Fibroblast of mammary gland (primary cell): ENCODE measurements around the gene WDFY3.

Source experiments
- DNase-seq: peaks from one replicate; pipeline ENCODE4 v3.0.0-alpha.2; 2010; ENCODE audit warnings: low read depth
- H3K4me3 ChIP-seq: 2 replicates; pipeline ENCODE4 v1.5.1; 2011; ENCODE audit warnings: low read depth, mild to moderate bottlenecking, low read length, moderate library complexity; ENCODE audit not compliant: control insufficient read depth
- TF ChIP-seq, protein P1 (sequence below): conservative IDR thresholded peaks from 2 replicates; pipeline ENCODE4 v1.5.1; 2011; ENCODE audit warnings: low read depth, low read length, inconsistent platforms; ENCODE audit not compliant: control insufficient read depth, insufficient read depth

WDFY3 gene

DNA sequence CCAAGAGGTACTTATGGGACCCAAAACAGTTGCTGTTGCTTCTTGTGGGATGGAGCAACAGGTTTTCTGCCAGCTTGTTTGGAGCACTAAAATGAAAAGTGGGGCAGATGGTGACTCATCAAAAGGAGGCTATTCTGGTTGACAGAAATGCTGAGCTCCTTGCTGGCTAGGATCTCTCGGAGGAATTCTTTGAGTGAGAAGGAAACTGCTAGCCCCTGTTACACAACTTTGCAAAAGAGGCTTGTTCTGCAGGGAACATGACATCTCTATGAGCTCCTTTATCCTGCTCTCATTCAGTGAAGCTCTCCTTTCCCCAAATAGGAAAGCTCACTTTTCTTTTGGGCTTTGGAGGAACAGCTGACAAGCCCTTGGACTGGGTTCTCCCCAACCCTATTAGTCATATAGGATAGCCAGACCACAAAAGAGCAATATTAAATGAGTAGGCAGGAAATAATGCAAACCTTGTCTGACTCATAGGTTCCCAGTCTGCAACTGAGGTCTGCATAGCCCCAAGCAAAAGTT is 275.3 kb downstream of the WDFY3 start:
- no peak overlapping the region for H3K4me3 ChIP-seq
- DNase-seq: peak; percentile 97
- TF ChIP-seq, protein P1, sequence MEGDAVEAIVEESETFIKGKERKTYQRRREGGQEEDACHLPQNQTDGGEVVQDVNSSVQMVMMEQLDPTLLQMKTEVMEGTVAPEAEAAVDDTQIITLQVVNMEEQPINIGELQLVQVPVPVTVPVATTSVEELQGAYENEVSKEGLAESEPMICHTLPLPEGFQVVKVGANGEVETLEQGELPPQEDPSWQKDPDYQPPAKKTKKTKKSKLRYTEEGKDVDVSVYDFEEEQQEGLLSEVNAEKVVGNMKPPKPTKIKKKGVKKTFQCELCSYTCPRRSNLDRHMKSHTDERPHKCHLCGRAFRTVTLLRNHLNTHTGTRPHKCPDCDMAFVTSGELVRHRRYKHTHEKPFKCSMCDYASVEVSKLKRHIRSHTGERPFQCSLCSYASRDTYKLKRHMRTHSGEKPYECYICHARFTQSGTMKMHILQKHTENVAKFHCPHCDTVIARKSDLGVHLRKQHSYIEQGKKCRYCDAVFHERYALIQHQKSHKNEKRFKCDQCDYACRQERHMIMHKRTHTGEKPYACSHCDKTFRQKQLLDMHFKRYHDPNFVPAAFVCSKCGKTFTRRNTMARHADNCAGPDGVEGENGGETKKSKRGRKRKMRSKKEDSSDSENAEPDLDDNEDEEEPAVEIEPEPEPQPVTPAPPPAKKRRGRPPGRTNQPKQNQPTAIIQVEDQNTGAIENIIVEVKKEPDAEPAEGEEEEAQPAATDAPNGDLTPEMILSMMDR: no peak

DNA sequence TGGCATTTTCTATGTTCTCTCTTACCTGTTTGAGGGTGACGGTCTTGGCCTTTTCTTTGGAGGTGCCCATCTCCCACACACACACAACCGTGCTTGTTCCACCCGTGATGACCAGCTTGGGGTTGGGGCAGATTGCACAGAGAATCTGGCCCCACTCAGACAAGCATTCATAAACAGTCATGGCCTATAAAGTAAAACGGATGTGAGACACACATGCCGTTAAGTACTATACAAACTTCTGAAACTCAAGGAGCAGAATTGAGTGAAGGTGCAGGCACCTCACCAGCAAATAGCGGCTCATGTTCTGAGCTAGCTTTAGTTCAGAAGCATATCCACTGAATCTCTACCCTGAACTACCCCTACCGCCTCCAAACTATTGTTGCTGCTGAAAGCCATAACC is 276.0 kb downstream of the WDFY3 start:
- TF ChIP-seq, protein P1: no peak
- H3K4me3 ChIP-seq: no peak overlapping the region

DNA sequence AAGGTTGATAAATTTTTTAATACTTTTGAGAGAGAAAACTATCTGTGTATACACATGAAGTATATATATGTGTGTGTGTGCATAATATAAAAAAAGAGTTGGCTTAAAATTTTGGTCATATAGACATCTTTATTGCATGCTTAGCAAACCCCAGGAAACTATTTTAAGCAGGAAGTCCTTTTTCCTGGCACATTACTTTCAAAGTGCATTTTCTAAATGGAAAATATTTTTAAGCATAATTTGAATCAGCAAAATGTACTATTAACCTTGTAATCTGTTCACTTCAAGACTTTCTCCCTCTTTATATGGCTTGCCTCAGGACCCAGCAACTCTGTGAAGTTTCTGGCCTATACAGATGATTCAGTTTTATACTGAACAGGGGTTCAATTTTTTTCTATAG is 277.3 kb downstream of the WDFY3 start:
- TF ChIP-seq, protein P1: no peak
- H3K4me3 ChIP-seq: no peak overlapping the region
- no peak for DNase-seq

More for the DNA sequence above, 276.0 kb downstream of the WDFY3 start:
- no peak for DNase-seq

DNA sequence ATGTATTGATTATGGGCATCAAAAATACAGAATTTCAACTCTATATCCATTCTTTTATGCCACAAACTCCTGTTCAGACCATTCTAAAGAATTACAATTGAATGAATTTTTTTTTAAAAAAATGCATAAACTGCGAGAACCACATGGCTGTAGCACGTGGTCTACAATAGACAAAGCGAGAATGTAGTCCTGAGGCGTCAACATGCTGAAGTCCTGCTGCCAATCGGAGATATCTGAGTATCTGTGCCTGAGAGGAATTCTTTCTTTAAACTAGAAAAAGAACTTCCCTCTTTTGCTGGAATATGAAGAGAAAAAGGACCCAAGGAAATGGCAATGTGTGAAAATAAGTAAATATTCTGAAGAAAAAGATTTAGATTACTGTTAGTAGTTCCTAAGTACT is 277.9 kb downstream of the WDFY3 start:
- no peak overlapping the region for H3K4me3 ChIP-seq
- no peak for DNase-seq
- TF ChIP-seq, protein P1: no peak

GRCh38 chr4:84685105-84685504 is 281.4 kb downstream of the WDFY3 start:
- no peak for DNase-seq
- no peak overlapping the region for H3K4me3 ChIP-seq
- TF ChIP-seq, protein P1: no peak

DNA sequence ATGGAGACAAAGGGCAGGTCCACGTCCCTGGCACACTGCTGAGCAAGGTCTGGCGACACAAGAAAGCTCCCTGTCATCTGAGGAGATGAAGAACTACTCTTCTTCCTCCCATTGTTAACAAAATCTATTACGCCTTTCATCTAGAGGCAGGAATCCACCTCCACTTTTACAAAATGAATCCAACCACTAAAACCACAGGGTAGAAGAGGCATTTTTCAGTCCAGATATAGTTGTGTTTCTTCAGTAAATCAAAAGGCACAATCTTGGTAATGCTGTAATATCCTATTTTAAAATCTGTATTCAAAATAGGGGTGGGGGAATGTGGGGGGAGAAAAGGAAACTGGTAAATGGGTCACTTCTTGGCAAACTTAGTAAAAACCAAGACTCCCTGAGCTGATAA is 282.1 kb downstream of the WDFY3 start:
- H3K4me3 ChIP-seq: no peak overlapping the region
- no peak for DNase-seq
- TF ChIP-seq, protein P1: no peak
